Measurements from ENCODE around the gene ZBTB42. TPM values are rescaled to one million over a fixed set of nuclear protein-coding genes. Genes with fewer than 3 reads are reported as not detected.
A peak's percentile ranks its signal among the peaks of the same experiment; 100 is the strongest.

The ZBTB42 gene
- total and polyA plus RNA-seq, 2 of the 13 experiments (the other 11 are each of a cell fraction or from before 2014, with no cell fraction given), result 2.8 to 4.2 TPM

- Histone ChIP-seq H3K9ac (ENCODE audit: insufficient read depth, low read depth, low read length) (peak overlapping the region; percentile 99), H4K20me1 (ENCODE audit: insufficient read depth, low read length) (peaks cover 12% of the 10 kb centered on the region), H3K9me3 (ENCODE audit: low read length) (peaks cover 8% of the 10 kb centered on the region), H2AFZ (ENCODE audit: low read length) (no peak overlapping the region), H3K4me3 (replicated peaks in 1 of 3; ENCODE audit: insufficient read depth in 1 of 3, low read depth in 2 of 3, low read length in 3 of 3) (peak overlapping the region; percentile 65 to 78 (median 67)), H3K27ac (ENCODE audit: extremely low read length, insufficient read depth, low read length) (peak overlapping the region; percentile 97), H3K79me2 (ENCODE audit: insufficient read depth, low read length) (peaks cover 39% of the 10 kb centered on the region), H3K36me3 (replicated peaks in 1 of 2; ENCODE audit: control insufficient read depth in 1 of 2, insufficient read depth in 2 of 2, low read length in 2 of 2) (peaks cover 17 to 27% of the 10 kb centered on the region in 2 experiments; a peak in 4 of 5 replicates), H3K4me1 (ENCODE audit: insufficient read depth, low read length) (peaks cover 29% of the 10 kb centered on the region), H3K4me2 (ENCODE audit: low read depth, low read length) (peak overlapping the region; percentile 93), H3K27me3 (ENCODE audit: control insufficient read depth in 1 of 2, insufficient read depth in 2 of 2, low read length in 2 of 2) (no peaks in the 10 kb centered on the region; a peak in 1 of 5 replicates)
- in situ Hi-C loops (cut with HindIII; ENCODE audit: extremely low pct_ligation_motif_present, low pct_unique_long_range_greater_than_20kb) (loop anchor here (5.0 kb wide), 2 partner anchors 54 to 99 kb away; partner anchors contain the start of gene CEP170B), intact Hi-C loops (cut with micrococcal nuclease; ENCODE audit: unreplicated experiment) (loop anchor here (1.0 to 2.0 kb wide), 3 partner anchors 52 to 105 kb away; partner anchors contain the start of gene CEP170B)
- POLR2A ChIA-PET, result interaction anchor here (0.6 to 4.1 kb wide), 19 partner anchors 9 to 141 kb away, joined by 3 to 59 read pairs (median 4); partner anchors contain the start of genes ADSS1, AKT1, CEP170B and SIVA1
- 19% methylated on average over 6 of the region's 25 CpGs for WGBS (ENCODE audit: low lambda C conversion rate)
- DNase-seq (ENCODE audit: low spot score) (peak; percentile 86), FAIRE-seq (peak; percentile 8), ATAC-seq (peak; percentile 79)
- CTCF ChIA-PET (ENCODE audit: low intra/inter-chr PET ratio, low total read pairs), result interaction anchor here (1.2 to 2.5 kb wide), 4 partner anchors 29 to 102 kb away, joined by 3 to 15 read pairs (median 10); no protein-coding TSS in a partner anchor
- no TSS peak for BruUV-seq (replicated peaks)
- peak; percentile 75 for TF ChIP-seq PAXIP1 (CRISPR knock-in tag; conservative IDR thresholded peaks at IDR 0.05)
- TF ChIP-seq ATAD3A (CRISPR knock-in tag; IDR thresholded peaks at IDR 0.05), result no peak
- 0 out of 2 replicates have a peak, but pooled peaks have one; percentile 16 for TF ChIP-seq AHR (CRISPR knock-in tag; IDR thresholded peaks at IDR 0.05)
- no peak; the same call in 1 of the 2 replicates for TF ChIP-seq MIER3 (CRISPR knock-in tag; IDR thresholded peaks at IDR 0.05; ENCODE audit: borderline replicate concordance)
- no peak for TF ChIP-seq ZNF350 (CRISPR knock-in tag; IDR thresholded peaks at IDR 0.05; ENCODE audit: borderline replicate concordance, low read depth)
- no peak for TF ChIP-seq ZEB1 (IDR thresholded peaks at IDR 0.05; ENCODE audit: insufficient replicate concordance, low read depth)
- TF ChIP-seq PRDM15 (CRISPR knock-in tag; IDR thresholded peaks at IDR 0.05), result no peak
- peak; percentile 62 for TF ChIP-seq ELF1 (CRISPR knock-in tag; IDR thresholded peaks at IDR 0.05)
- peak; percentile 67 for TF ChIP-seq RBFOX2 (IDR thresholded peaks at IDR 0.05; ENCODE audit: low read depth, low read length)
- no peak for TF ChIP-seq IKZF4 (CRISPR knock-in tag; IDR thresholded peaks at IDR 0.05; ENCODE audit: borderline replicate concordance, low read depth, not compliant biosample characterization)
- no peak for TF ChIP-seq SNAI1 (CRISPR knock-in tag; IDR thresholded peaks at IDR 0.05; ENCODE audit: borderline replicate concordance)
Measured at GRCh38 chr14:104768437-104769323, 32.2 kb upstream of the ZBTB42 start.

All from HepG2 (cell line).